K562 (cell line): ENCODE measurements around the gene RASSF7. TPM values are rescaled to one million over a fixed set of nuclear protein-coding genes. Genes with fewer than 3 reads are reported as not detected.

ENCODE experiments used
- DPF2 ChIP-seq: fragments of 450-650 bp; IDR thresholded peaks from 2 replicates; pipeline ENCODE4 v1.6.1; 2016
- ELK3 ChIP-seq: fragments of 450-650 bp; formaldehyde crosslinking; IDR thresholded peaks from 2 replicates; pipeline ENCODE4 v1.4.0; 2020; ENCODE audit warnings: mild to moderate bottlenecking
- FOXJ3 ChIP-seq: sonication (generic); formaldehyde crosslinking; IDR thresholded peaks from 2 replicates; pipeline ENCODE4 v1.4.0; 2020; ENCODE audit warnings: mild to moderate bottlenecking, missing genetic modification reagents
- GABPA ChIP-seq: fragments of 200-800 bp; sonication (Bioruptor generic); conservative IDR thresholded peaks from 2 replicates; pipeline ENCODE4 v1.6.1; 2016; ENCODE audit warnings: low read depth, missing genetic modification characterization, missing compliant biosample characterization
- GTF2E2 ChIP-seq: fragments of 200-800 bp; sonication (Bioruptor generic); IDR thresholded peaks from 2 replicates; pipeline ENCODE4 v1.6.1; 2016; ENCODE audit warnings: missing genetic modification characterization, missing compliant biosample characterization
- HBP1 ChIP-seq: fragments of 450-650 bp; formaldehyde crosslinking; IDR thresholded peaks from 2 replicates; pipeline ENCODE4 v1.4.0; 2022; ENCODE audit warnings: missing genetic modification characterization
- HDAC1 ChIP-seq, 2 experiments: fragments of 450-650 bp; IDR thresholded peaks; 2 replicates each; pipeline ENCODE4 v1.6.1; 2016 to 2017; ENCODE audit warnings: inconsistent platforms in 1 of 2, mild to moderate bottlenecking in 1 of 2, moderate library complexity in 1 of 2
- HES1 ChIP-seq: fragments of 450-650 bp; IDR thresholded peaks from 2 replicates; pipeline ENCODE4 v1.6.1; 2016; ENCODE audit warnings: low read depth, mild to moderate bottlenecking, moderate library complexity
- KDM2B ChIP-seq: fragments of 250-450 bp; sonication (Bioruptor Pico); IDR thresholded peaks from 2 replicates; pipeline ENCODE4 v1.8.0; 2021; ENCODE audit warnings: mild to moderate bottlenecking, moderate library complexity
- MLLT1 ChIP-seq, 2 experiments: fragments of 450-650 bp; IDR thresholded peaks; 2 replicates each; pipeline ENCODE4 v1.6.1; 2016
- POU5F1 ChIP-seq: fragments of 150-350 bp; IDR thresholded peaks from 2 replicates; pipeline ENCODE4 v1.6.1; 2014; ENCODE audit warnings: borderline replicate concordance, low read length, low read depth, mild to moderate bottlenecking; ENCODE audit not compliant: partially characterized antibody
- PTBP1 ChIP-seq: fragments of 200-400 bp; formaldehyde crosslinking; IDR thresholded peaks from 2 replicates; pipeline ENCODE4 v1.6.1; 2017; ENCODE audit warnings: low read depth, low read length
- SAFB ChIP-seq: fragments of 200-400 bp; formaldehyde crosslinking; IDR thresholded peaks from 2 replicates; pipeline ENCODE4 v1.6.1; 2017; ENCODE audit warnings: low read depth, low read length, borderline replicate concordance
- TAF9B ChIP-seq: fragments of 450-650 bp; IDR thresholded peaks from 2 replicates; pipeline ENCODE4 v1.6.1; 2018; ENCODE audit warnings: mild to moderate bottlenecking; ENCODE audit not compliant: partially characterized antibody
- TBL1XR1 ChIP-seq, 2 experiments: IDR thresholded peaks; 2 replicates each; pipeline ENCODE4 v1.6.1; 2012; ENCODE audit warnings: improper control_type of control experiment in 2 of 2, low read length in 2 of 2, mild to moderate bottlenecking in 1 of 2
- THAP12 ChIP-seq: fragments of 250-450 bp; sonication (Bioruptor Pico); IDR thresholded peaks from 2 replicates; pipeline ENCODE4 v1.9.0; 2021; ENCODE audit warnings: mild to moderate bottlenecking, inconsistent platforms
- TOE1 ChIP-seq, 2 experiments: fragments of 450-650 bp in 1 of 2; sonication (generic) in 1 of 2; formaldehyde crosslinking in 1 of 2; IDR thresholded peaks; 2 replicates each; pipeline versions ENCODE4 v1.7.1 to v1.8.0; 2016 to 2022; ENCODE audit warnings: borderline replicate concordance in 2 of 2, mild to moderate bottlenecking in 2 of 2, antibody characterized with exemption in 1 of 2, inconsistent platforms in 1 of 2, low read depth in 1 of 2, missing genetic modification reagents in 1 of 2, moderate library complexity in 1 of 2
- U2AF1 ChIP-seq: fragments of 200-400 bp; formaldehyde crosslinking; optimal IDR thresholded peaks from 2 replicates; pipeline ENCODE3; 2017; ENCODE audit warnings: mild to moderate bottlenecking, low read depth, low read length, moderate library complexity
- ZNF24 ChIP-seq: fragments of 450-650 bp; IDR thresholded peaks from 2 replicates; pipeline ENCODE4 v1.6.1; 2016
- polyA plus RNA-seq, 8 experiments: library from polyadenylated mRNA; depleted of rRNA in 4 of 8; stranded (reverse) in 5 of 8; unstranded in 3 of 8; fragments of >200 nt; fragmentation: Nextera tagmentation in 2 of 8; fragmentation: Illumina TruSeq in 1 of 8; extraction: Ambion mirVana in 2 of 8; extraction: Trizol in 1 of 8; gene quantifications; 2 replicates each; pipeline versions ENCODE4 v1.2.1 to v1.2.3, GENCODE V29; 2011 to 2014; ENCODE audit warnings: inconsistent platforms in 1 of 8, missing spikeins in 1 of 8
- total RNA-seq, 7 experiments: library from RNA; depleted of rRNA in 6 of 7; stranded (reverse); fragments of >200 nt in 6 of 7; fragmentation: Illumina TruSeq in 2 of 7; extraction: Trizol in 2 of 7; gene quantifications; 2 replicates each; pipeline versions ENCODE4 v1.2.1 to v1.2.3, GENCODE V29; 2011 to 2021; ENCODE audit warnings: low replicate concordance in 1 of 7

Gene RASSF7
- total and polyA plus RNA-seq, 9 of the 15 experiments (the other 6 are each of a cell fraction or from before 2014, with no cell fraction given) = 0.41 to 45.2 (median 18.6) TPM

- TF ChIP-seq HBP1 (CRISPR knock-in tag) (no peak), MLLT1 (IDR thresholded peaks at IDR 0.05) (no peak), KDM2B (peak; percentile 93), FOXJ3 (no peak), ELK3 (CRISPR knock-in tag) (no peak), DPF2 (no peak), GTF2E2 (tag) (0 out of 2 replicates have a peak, but pooled peaks have one; percentile 16), TAF9B (no peak), PTBP1 (no peak), THAP12 (CRISPR knock-in tag) (peak; percentile 15; the same call in 1 of the 2 replicates), GABPA (tag) (no peak), SAFB (peak; percentile 91), HDAC1 (IDR thresholded peaks at IDR 0.05) (peak in 1 of 2 experiments; percentile 54; a peak in 2 of 4 replicates), TOE1 (IDR thresholded peaks at IDR 0.05; ENCODE audit: borderline replicate concordance) (no peak), TOE1 (CRISPR knock-in tag; IDR thresholded peaks at IDR 0.05; ENCODE audit: borderline replicate concordance, low read depth) (no peak), U2AF1 (no peak), POU5F1 (no peak), ZNF24 (no peak), HES1 (no peak), TBL1XR1 (IDR thresholded peaks at IDR 0.05; ENCODE audit: low read length in 2 of 2) (no peak)
These were observed 14.7 kb downstream of the RASSF7 start (continued) for GRCh38 chr11:575313-575995.
